HepG2 (cell line): Measurements from ENCODE around the gene CNOT10. TPM values are rescaled to one million over a fixed set of nuclear protein-coding genes. Genes with fewer than 3 reads are reported as not detected.

ENCODE experiments used
- CBX5 ChIP-seq: sonication (generic); formaldehyde crosslinking; IDR thresholded peaks from 2 replicates; pipeline ENCODE4 v1.4.0; 2020; ENCODE audit warnings: missing genetic modification reagents, borderline replicate concordance
- FOXK1 ChIP-seq: sonication (generic); formaldehyde crosslinking; IDR thresholded peaks from 2 replicates; pipeline ENCODE4 v1.4.0; 2020; ENCODE audit warnings: low read depth, missing genetic modification reagents, borderline replicate concordance
- MTA3 ChIP-seq: sonication (generic); formaldehyde crosslinking; IDR thresholded peaks from 2 replicates; pipeline ENCODE4 v1.4.0; 2020; ENCODE audit warnings: missing genetic modification reagents
- NFE2L1 ChIP-seq: sonication (generic); formaldehyde crosslinking; IDR thresholded peaks from 2 replicates; pipeline ENCODE4 v1.4.0; 2020; ENCODE audit warnings: missing genetic modification reagents, mild to moderate bottlenecking, borderline replicate concordance
- TSC22D2 ChIP-seq: sonication (generic); formaldehyde crosslinking; IDR thresholded peaks from 2 replicates; pipeline ENCODE4 v1.5.1; 2020; ENCODE audit warnings: missing genetic modification reagents, mild to moderate bottlenecking, borderline replicate concordance
- polyA plus RNA-seq, 8 experiments: library from polyadenylated mRNA; depleted of rRNA in 3 of 8; stranded (reverse) in 7 of 8; unstranded in 1 of 8; fragments of >200 nt; fragmentation: Illumina TruSeq in 4 of 8; extraction: Trizol in 4 of 8; gene quantifications; 2 replicates each; pipeline versions ENCODE4 v1.2.1 to v1.2.3, GENCODE V29; 2011 to 2016; ENCODE audit warnings: low read depth in 4 of 8, missing spikeins in 1 of 8, mixed read lengths in 1 of 8; ENCODE audit not compliant: insufficient read depth in 1 of 8
- total RNA-seq, 5 experiments: library from RNA; depleted of rRNA; stranded (reverse); fragments of >200 nt; fragmentation: Illumina TruSeq; extraction: Trizol; gene quantifications; 2 replicates each; pipeline ENCODE4 v1.2.3, GENCODE V29; 2016; ENCODE audit warnings: low read depth in 1 of 5
- TF ChIP-seq, protein P1 (sequence below): sonication (generic); formaldehyde crosslinking; IDR thresholded peaks from 2 replicates; pipeline ENCODE4 v1.4.0; 2020; ENCODE audit warnings: missing genetic modification reagents
- TF ChIP-seq, protein P2 (sequence below): sonication (generic); formaldehyde crosslinking; IDR thresholded peaks from 2 replicates; pipeline ENCODE4 v1.4.0; 2020; ENCODE audit warnings: missing genetic modification reagents
- TF ChIP-seq, protein P3 (sequence below): sonication (generic); formaldehyde crosslinking; IDR thresholded peaks from 2 replicates; pipeline ENCODE4 v1.5.0; 2020; ENCODE audit warnings: missing genetic modification reagents, mild to moderate bottlenecking, borderline replicate concordance
- TF ChIP-seq, protein P4 (sequence below): sonication (generic); formaldehyde crosslinking; IDR thresholded peaks from 2 replicates; pipeline ENCODE4 v1.4.0; 2020; ENCODE audit warnings: mild to moderate bottlenecking, missing genetic modification reagents
- TF ChIP-seq, protein P5 (sequence below): sonication (generic); formaldehyde crosslinking; IDR thresholded peaks from 2 replicates; pipeline ENCODE4 v1.4.0; 2020; ENCODE audit warnings: missing genetic modification reagents

The CNOT10 gene
- total and polyA plus RNA-seq, 2 of the 13 experiments (the other 11 are each of a cell fraction or from before 2014, with no cell fraction given), result 21.2 to 34.1 TPM

DNA sequence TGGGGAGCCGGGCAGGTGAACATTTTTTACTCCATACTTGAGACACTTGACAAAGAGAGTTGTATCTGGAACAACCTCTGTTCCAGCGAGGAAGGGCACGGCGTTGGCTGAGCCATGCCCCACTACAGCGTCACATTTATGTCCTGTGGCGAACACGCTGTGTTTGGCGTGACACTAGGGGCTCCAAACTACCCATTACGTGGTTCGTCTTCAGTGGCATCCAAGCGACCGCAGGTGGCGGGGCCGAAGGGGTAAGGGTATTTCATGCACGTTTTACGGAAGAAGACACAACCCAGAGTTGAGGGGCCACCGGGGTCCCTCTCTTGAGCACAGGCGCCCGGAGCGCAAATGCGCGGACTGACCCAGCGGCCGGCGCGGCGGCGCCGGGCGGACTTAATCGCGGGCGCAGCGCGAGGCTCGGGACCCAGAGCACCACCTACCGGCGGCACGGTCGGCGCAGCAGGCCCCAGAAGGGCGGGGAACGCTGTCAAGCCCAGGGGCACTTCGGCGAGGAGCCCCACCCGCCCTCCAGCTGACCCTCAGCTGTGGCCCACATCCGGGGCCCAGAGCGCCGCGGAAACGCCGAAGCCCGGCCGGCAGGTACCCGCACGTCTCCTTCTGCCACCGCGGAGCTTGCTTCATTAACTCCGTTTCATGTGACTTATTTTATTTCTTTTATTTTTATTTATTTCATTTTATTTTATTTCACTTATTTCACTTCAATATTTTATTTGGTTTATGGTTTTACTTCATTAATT is 96.4 kb downstream of the CNOT10 start (continued):
- TF ChIP-seq, protein P1, sequence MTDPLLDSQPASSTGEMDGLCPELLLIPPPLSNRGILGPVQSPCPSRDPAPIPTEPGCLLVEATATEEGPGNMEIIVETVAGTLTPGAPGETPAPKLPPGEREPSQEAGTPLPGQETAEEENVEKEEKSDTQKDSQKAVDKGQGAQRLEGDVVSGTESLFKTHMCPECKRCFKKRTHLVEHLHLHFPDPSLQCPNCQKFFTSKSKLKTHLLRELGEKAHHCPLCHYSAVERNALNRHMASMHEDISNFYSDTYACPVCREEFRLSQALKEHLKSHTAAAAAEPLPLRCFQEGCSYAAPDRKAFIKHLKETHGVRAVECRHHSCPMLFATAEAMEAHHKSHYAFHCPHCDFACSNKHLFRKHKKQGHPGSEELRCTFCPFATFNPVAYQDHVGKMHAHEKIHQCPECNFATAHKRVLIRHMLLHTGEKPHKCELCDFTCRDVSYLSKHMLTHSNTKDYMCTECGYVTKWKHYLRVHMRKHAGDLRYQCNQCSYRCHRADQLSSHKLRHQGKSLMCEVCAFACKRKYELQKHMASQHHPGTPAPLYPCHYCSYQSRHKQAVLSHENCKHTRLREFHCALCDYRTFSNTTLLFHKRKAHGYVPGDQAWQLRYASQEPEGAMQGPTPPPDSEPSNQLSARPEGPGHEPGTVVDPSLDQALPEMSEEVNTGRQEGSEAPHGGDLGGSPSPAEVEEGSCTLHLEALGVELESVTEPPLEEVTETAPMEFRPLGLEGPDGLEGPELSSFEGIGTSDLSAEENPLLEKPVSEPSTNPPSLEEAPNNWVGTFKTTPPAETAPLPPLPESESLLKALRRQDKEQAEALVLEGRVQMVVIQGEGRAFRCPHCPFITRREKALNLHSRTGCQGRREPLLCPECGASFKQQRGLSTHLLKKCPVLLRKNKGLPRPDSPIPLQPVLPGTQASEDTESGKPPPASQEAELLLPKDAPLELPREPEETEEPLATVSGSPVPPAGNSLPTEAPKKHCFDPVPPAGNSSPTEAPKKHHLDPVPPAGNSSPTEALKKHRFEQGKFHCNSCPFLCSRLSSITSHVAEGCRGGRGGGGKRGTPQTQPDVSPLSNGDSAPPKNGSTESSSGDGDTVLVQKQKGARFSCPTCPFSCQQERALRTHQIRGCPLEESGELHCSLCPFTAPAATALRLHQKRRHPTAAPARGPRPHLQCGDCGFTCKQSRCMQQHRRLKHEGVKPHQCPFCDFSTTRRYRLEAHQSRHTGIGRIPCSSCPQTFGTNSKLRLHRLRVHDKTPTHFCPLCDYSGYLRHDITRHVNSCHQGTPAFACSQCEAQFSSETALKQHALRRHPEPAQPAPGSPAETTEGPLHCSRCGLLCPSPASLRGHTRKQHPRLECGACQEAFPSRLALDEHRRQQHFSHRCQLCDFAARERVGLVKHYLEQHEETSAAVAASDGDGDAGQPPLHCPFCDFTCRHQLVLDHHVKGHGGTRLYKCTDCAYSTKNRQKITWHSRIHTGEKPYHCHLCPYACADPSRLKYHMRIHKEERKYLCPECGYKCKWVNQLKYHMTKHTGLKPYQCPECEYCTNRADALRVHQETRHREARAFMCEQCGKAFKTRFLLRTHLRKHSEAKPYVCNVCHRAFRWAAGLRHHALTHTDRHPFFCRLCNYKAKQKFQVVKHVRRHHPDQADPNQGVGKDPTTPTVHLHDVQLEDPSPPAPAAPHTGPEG (CRISPR knock-in tag), result 0 out of 2 replicates have a peak, but pooled peaks have one; percentile 36
- TF ChIP-seq CBX5 (CRISPR knock-in tag) (peak; percentile 40; the same call in 1 of the 2 replicates), TSC22D2 (CRISPR knock-in tag) (no peak), NFE2L1 (no peak), MTA3 (CRISPR knock-in tag) (no peak), FOXK1 (CRISPR knock-in tag) (peak; percentile 68; the same call in 1 of the 2 replicates)
- TF ChIP-seq, protein P2, sequence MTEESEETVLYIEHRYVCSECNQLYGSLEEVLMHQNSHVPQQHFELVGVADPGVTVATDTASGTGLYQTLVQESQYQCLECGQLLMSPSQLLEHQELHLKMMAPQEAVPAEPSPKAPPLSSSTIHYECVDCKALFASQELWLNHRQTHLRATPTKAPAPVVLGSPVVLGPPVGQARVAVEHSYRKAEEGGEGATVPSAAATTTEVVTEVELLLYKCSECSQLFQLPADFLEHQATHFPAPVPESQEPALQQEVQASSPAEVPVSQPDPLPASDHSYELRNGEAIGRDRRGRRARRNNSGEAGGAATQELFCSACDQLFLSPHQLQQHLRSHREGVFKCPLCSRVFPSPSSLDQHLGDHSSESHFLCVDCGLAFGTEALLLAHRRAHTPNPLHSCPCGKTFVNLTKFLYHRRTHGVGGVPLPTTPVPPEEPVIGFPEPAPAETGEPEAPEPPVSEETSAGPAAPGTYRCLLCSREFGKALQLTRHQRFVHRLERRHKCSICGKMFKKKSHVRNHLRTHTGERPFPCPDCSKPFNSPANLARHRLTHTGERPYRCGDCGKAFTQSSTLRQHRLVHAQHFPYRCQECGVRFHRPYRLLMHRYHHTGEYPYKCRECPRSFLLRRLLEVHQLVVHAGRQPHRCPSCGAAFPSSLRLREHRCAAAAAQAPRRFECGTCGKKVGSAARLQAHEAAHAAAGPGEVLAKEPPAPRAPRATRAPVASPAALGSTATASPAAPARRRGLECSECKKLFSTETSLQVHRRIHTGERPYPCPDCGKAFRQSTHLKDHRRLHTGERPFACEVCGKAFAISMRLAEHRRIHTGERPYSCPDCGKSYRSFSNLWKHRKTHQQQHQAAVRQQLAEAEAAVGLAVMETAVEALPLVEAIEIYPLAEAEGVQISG (CRISPR knock-in tag), result peak; percentile 71
- TF ChIP-seq, protein P3, sequence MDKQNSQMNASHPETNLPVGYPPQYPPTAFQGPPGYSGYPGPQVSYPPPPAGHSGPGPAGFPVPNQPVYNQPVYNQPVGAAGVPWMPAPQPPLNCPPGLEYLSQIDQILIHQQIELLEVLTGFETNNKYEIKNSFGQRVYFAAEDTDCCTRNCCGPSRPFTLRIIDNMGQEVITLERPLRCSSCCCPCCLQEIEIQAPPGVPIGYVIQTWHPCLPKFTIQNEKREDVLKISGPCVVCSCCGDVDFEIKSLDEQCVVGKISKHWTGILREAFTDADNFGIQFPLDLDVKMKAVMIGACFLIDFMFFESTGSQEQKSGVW (CRISPR knock-in tag), result no peak
- TF ChIP-seq, protein P4, sequence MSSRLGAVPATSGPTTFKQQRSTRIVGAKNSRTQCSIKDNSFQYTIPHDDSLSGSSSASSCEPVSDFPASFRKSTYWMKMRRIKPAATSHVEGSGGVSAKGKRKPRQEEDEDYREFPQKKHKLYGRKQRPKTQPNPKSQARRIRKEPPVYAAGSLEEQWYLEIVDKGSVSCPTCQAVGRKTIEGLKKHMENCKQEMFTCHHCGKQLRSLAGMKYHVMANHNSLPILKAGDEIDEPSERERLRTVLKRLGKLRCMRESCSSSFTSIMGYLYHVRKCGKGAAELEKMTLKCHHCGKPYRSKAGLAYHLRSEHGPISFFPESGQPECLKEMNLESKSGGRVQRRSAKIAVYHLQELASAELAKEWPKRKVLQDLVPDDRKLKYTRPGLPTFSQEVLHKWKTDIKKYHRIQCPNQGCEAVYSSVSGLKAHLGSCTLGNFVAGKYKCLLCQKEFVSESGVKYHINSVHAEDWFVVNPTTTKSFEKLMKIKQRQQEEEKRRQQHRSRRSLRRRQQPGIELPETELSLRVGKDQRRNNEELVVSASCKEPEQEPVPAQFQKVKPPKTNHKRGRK (CRISPR knock-in tag), result no peak
- TF ChIP-seq, protein P5, sequence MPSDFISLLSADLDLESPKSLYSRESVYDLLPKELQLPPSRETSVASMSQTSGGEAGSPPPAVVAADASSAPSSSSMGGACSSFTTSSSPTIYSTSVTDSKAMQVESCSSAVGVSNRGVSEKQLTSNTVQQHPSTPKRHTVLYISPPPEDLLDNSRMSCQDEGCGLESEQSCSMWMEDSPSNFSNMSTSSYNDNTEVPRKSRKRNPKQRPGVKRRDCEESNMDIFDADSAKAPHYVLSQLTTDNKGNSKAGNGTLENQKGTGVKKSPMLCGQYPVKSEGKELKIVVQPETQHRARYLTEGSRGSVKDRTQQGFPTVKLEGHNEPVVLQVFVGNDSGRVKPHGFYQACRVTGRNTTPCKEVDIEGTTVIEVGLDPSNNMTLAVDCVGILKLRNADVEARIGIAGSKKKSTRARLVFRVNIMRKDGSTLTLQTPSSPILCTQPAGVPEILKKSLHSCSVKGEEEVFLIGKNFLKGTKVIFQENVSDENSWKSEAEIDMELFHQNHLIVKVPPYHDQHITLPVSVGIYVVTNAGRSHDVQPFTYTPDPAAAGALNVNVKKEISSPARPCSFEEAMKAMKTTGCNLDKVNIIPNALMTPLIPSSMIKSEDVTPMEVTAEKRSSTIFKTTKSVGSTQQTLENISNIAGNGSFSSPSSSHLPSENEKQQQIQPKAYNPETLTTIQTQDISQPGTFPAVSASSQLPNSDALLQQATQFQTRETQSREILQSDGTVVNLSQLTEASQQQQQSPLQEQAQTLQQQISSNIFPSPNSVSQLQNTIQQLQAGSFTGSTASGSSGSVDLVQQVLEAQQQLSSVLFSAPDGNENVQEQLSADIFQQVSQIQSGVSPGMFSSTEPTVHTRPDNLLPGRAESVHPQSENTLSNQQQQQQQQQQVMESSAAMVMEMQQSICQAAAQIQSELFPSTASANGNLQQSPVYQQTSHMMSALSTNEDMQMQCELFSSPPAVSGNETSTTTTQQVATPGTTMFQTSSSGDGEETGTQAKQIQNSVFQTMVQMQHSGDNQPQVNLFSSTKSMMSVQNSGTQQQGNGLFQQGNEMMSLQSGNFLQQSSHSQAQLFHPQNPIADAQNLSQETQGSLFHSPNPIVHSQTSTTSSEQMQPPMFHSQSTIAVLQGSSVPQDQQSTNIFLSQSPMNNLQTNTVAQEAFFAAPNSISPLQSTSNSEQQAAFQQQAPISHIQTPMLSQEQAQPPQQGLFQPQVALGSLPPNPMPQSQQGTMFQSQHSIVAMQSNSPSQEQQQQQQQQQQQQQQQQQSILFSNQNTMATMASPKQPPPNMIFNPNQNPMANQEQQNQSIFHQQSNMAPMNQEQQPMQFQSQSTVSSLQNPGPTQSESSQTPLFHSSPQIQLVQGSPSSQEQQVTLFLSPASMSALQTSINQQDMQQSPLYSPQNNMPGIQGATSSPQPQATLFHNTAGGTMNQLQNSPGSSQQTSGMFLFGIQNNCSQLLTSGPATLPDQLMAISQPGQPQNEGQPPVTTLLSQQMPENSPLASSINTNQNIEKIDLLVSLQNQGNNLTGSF (CRISPR knock-in tag), result no peak
